ENCODE results near the gene NPY. TPM values are rescaled to one million over a fixed set of nuclear protein-coding genes. Genes with fewer than 3 reads are reported as not detected.

The NPY gene
- total and polyA plus RNA-seq, 4 donors, result 0.47 TPM; not detected in 3

- Histone ChIP-seq H3K4me1 (ENCODE audit: control insufficient read depth in 4 of 4, insufficient read depth in 4 of 4, low read length in 3 of 4) (no peaks in the 10 kb centered on the region), H3K4me3 (ENCODE audit: low read depth in 1 of 3, low read length in 3 of 3) (no peak overlapping the region), H3K27ac (ENCODE audit: low read depth in 1 of 2, low read length in 2 of 2) (no peak overlapping the region), H3K36me3 (ENCODE audit: control insufficient read depth in 4 of 4, insufficient read depth in 3 of 4, low read depth in 1 of 4, low read length in 3 of 4) (no peaks in the 10 kb centered on the region), H3K9ac (ENCODE audit: low read depth in 1 of 2, low read length in 2 of 2) (no peak overlapping the region), H3K9me3 (ENCODE audit: control insufficient read depth in 4 of 4, low read length in 3 of 4) (no peaks in the 10 kb centered on the region), H3K27me3 (ENCODE audit: control insufficient read depth in 4 of 4, insufficient read depth in 4 of 4, low read length in 3 of 4) (no peaks in the 10 kb centered on the region)
- WGBS, result 65% methylated on average over 3 of the region's 3 CpGs
- no peak for TF ChIP-seq ZBTB33 (IDR thresholded peaks at IDR 0.05)
- no peak for TF ChIP-seq HNF4G (IDR thresholded peaks at IDR 0.05)
- no peak for TF ChIP-seq MAX (IDR thresholded peaks at IDR 0.05)
- TF ChIP-seq RAD21 (IDR thresholded peaks at IDR 0.05), result no peak
- no peak for TF ChIP-seq NR2F2 (IDR thresholded peaks at IDR 0.05)
- no peak for TF ChIP-seq FOXA2 (IDR thresholded peaks at IDR 0.05)
- TF ChIP-seq GABPA (IDR thresholded peaks at IDR 0.05 in 1 of 2, conservative IDR thresholded peaks at IDR 0.05 in 1 of 2), result no peak
- no peak for TF ChIP-seq FOXA1 (IDR thresholded peaks at IDR 0.05)
- TF ChIP-seq SP1 (IDR thresholded peaks at IDR 0.05), result no peak
- no peak for TF ChIP-seq ATF3 (IDR thresholded peaks at IDR 0.05)
- no peak for TF ChIP-seq CTCF (IDR thresholded peaks at IDR 0.05; ENCODE audit: low read depth, low read length, missing input control)
- TF ChIP-seq YY1 (IDR thresholded peaks at IDR 0.05), result no peak
- TF ChIP-seq TAF1 (conservative IDR thresholded peaks at IDR 0.05), result no peak
- TF ChIP-seq REST (IDR thresholded peaks at IDR 0.05), result no peak
- TF ChIP-seq EGR1 (IDR thresholded peaks at IDR 0.05; ENCODE audit: low read depth in 2 of 2), result no peak
- TF ChIP-seq HNF4A (conservative IDR thresholded peaks at IDR 0.05), result no peak
- TF ChIP-seq RXRA (IDR thresholded peaks at IDR 0.05), result no peak
- no peak for TF ChIP-seq JUND (IDR thresholded peaks at IDR 0.05)
- no peak for DNase-seq (ENCODE audit: low spot score)
Measured at GRCh38 chr7:24323961-24324480, 40.0 kb downstream of the NPY start.

Data from liver (tissue), 9 donors.